KMS-11 (cell line): Measurements from ENCODE around the gene UQCRC1.

Experiments used
- H2AFZ ChIP-seq: fragments of 200-600 bp; sonication (generic); 2 replicates; pipeline ENCODE4 v1.6.1; 2016; ENCODE audit warnings: antibody characterized with exemption, mixed run types, low read depth
- H3K27ac ChIP-seq: fragments of 200-600 bp; sonication (generic); 2 replicates; pipeline ENCODE4 v1.6.1; 2016; ENCODE audit warnings: mild to moderate bottlenecking, mixed run types
- H3K27me3 ChIP-seq: fragments of 200-600 bp; sonication (generic); 2 replicates; pipeline ENCODE4 v1.6.1; 2017; ENCODE audit warnings: mild to moderate bottlenecking, low read depth, mixed run types, moderate library complexity; ENCODE audit not compliant: insufficient read depth
- H3K36me3 ChIP-seq: fragments of 200-600 bp; sonication (generic); 2 replicates; pipeline ENCODE4 v1.6.1; 2017; ENCODE audit warnings: mild to moderate bottlenecking, mixed run types; ENCODE audit not compliant: insufficient read depth
- H3K4me1 ChIP-seq: fragments of 200-600 bp; sonication (generic); 2 replicates; pipeline ENCODE4 v1.6.1; 2016; ENCODE audit warnings: mild to moderate bottlenecking, low read depth, mixed run types; ENCODE audit not compliant: poor library complexity, severe bottlenecking
- H3K4me2 ChIP-seq: fragments of 200-600 bp; sonication (generic); 2 replicates; pipeline ENCODE4 v1.7.0; 2016; ENCODE audit warnings: mild to moderate bottlenecking, mixed run types
- H3K4me3 ChIP-seq: fragments of 200-600 bp; sonication (generic); IDR thresholded peaks from 2 replicates; pipeline ENCODE4 v1.6.1; 2017; ENCODE audit warnings: low read depth, low read length, mixed read lengths; ENCODE audit not compliant: insufficient read depth
- H3K79me2 ChIP-seq: fragments of 200-600 bp; sonication (generic); 2 replicates; pipeline ENCODE4 v1.6.1; 2016; ENCODE audit warnings: low read depth, mixed run types; ENCODE audit not compliant: insufficient read depth
- H3K9ac ChIP-seq: fragments of 200-600 bp; sonication (generic); 2 replicates; pipeline ENCODE4 v1.6.1; 2016; ENCODE audit warnings: mild to moderate bottlenecking, mixed run types
- H4K20me1 ChIP-seq: fragments of 200-600 bp; sonication (generic); 2 replicates; pipeline ENCODE4 v1.6.1; 2016; ENCODE audit warnings: mild to moderate bottlenecking, mixed run types; ENCODE audit not compliant: insufficient read depth
- TF ChIP-seq, protein P1 (sequence below): fragments of 200-600 bp; sonication (generic); conservative IDR thresholded peaks from 2 replicates; pipeline ENCODE4 v1.6.1; 2017; ENCODE audit warnings: low read depth, mild to moderate bottlenecking, antibody characterized with exemption, low read length, moderate library complexity, mixed read lengths

The UQCRC1 gene

GRCh38 chr3:48648188-48648850 lies 38.9 kb upstream of the UQCRC1 start:
- Histone ChIP-seq H2AFZ (no peak overlapping the region), H3K9ac (no peak overlapping the region), H3K4me1 (peaks cover 13% of the 10 kb centered on the region), H4K20me1 (no peaks in the 10 kb centered on the region), H3K27ac (no peak overlapping the region), H3K79me2 (no peaks in the 10 kb centered on the region), H3K4me2 (no peak overlapping the region), H3K36me3 (no peaks in the 10 kb centered on the region), H3K27me3 (no peaks in the 10 kb centered on the region), H3K4me3 (no peak overlapping the region)
- TF ChIP-seq, protein P1, sequence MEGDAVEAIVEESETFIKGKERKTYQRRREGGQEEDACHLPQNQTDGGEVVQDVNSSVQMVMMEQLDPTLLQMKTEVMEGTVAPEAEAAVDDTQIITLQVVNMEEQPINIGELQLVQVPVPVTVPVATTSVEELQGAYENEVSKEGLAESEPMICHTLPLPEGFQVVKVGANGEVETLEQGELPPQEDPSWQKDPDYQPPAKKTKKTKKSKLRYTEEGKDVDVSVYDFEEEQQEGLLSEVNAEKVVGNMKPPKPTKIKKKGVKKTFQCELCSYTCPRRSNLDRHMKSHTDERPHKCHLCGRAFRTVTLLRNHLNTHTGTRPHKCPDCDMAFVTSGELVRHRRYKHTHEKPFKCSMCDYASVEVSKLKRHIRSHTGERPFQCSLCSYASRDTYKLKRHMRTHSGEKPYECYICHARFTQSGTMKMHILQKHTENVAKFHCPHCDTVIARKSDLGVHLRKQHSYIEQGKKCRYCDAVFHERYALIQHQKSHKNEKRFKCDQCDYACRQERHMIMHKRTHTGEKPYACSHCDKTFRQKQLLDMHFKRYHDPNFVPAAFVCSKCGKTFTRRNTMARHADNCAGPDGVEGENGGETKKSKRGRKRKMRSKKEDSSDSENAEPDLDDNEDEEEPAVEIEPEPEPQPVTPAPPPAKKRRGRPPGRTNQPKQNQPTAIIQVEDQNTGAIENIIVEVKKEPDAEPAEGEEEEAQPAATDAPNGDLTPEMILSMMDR = no peak

- H3K79me2 ChIP-seq = no peaks in the 10 kb centered on the region
- TF ChIP-seq, protein P1 = no peak
- H3K9ac ChIP-seq = no peak overlapping the region
- no peak overlapping the region for H2AFZ ChIP-seq
- no peak overlapping the region for H3K4me2 ChIP-seq
- H3K27me3 ChIP-seq = no peaks in the 10 kb centered on the region
- no peaks in the 10 kb centered on the region for H3K36me3 ChIP-seq
- no peak overlapping the region for H3K27ac ChIP-seq
- peaks cover 7% of the 10 kb centered on the region for H3K4me1 ChIP-seq
- H4K20me1 ChIP-seq = no peaks in the 10 kb centered on the region
- no peak overlapping the region for H3K4me3 ChIP-seq
These were observed 38.3 kb upstream of the UQCRC1 start for GRCh38 chr3:48647714-48648113.

DNA sequence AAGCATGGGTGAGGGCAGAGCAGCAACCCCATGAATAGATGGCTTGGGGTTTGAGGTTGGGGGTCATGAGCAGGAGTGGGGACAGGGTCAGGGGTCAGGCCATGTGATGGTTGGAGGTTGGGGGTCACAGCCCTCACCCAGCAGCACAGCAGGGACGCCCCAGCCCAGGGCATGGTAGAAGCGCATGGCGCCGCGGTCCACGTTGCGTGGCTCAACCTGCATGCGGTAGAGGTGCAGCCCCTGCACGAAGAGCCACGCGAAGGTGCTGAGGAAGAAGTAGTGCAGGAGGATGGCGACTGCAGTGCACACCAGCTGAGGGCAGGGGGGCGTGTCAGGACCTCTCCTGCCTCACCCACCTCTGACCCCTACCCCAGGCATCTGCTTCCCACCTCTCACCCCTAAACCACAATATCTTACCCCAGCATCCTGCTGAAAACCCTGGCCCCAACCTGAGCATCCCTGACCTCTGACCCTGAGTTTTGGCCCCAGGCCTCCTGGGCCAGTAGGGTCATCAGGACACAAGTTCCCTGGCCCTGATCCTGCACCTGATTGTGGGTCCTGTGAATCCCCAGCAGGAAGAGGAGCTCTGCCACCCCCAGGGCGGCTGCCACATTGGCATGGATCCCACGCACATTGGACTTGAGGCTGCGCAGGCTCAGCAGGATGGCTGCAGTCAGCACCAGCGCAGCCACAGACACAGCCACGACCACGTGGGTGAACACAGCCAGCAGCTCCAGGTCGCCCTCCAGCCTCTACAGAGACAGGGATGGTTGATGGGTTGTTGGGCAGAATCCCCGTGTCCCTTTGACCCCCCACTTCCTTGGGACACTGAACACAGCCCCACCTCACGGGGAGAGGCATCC lies 35.7 kb upstream of the UQCRC1 start:
- no peak overlapping the region for H3K27ac ChIP-seq
- no peaks in the 10 kb centered on the region for H4K20me1 ChIP-seq
- TF ChIP-seq, protein P1 = no peak

GRCh38 chr3:48642605-48643004 lies 33.2 kb upstream of the UQCRC1 start:
- no peaks in the 10 kb centered on the region for H3K79me2 ChIP-seq
- H3K36me3 ChIP-seq = no peaks in the 10 kb centered on the region
- H3K27me3 ChIP-seq = no peaks in the 10 kb centered on the region
- no peak overlapping the region for H3K27ac ChIP-seq
- H3K4me1 ChIP-seq = no peaks in the 10 kb centered on the region
- no peak overlapping the region for H3K4me3 ChIP-seq
- no peaks in the 10 kb centered on the region for H4K20me1 ChIP-seq
- H3K4me2 ChIP-seq = no peak overlapping the region
- H3K9ac ChIP-seq = no peak overlapping the region
- H2AFZ ChIP-seq = no peak overlapping the region
- TF ChIP-seq, protein P1 = no peak

More for the DNA sequence above, 35.7 kb upstream of the UQCRC1 start:
- no peaks in the 10 kb centered on the region for H3K27me3 ChIP-seq
- no peaks in the 10 kb centered on the region for H3K36me3 ChIP-seq
- no peak overlapping the region for H3K9ac ChIP-seq
- H3K4me3 ChIP-seq = no peak overlapping the region
- no peak overlapping the region for H2AFZ ChIP-seq
- no peaks in the 10 kb centered on the region for H3K4me1 ChIP-seq
- H3K79me2 ChIP-seq = no peaks in the 10 kb centered on the region
- no peak overlapping the region for H3K4me2 ChIP-seq
